DOHH2 (cell line): ENCODE results near the gene RPA1.

ENCODE experiments used
- EZH2phosphoT487 ChIP-seq: fragments of 200-600 bp; sonication (generic); IDR thresholded peaks from 2 replicates; pipeline ENCODE4 v1.6.1; 2017; ENCODE audit warnings: borderline replicate concordance, mild to moderate bottlenecking, antibody characterized with exemption, low read length, moderate library complexity, mixed read lengths
- TF ChIP-seq, protein P1 (sequence below): fragments of 200-600 bp; sonication (generic); IDR thresholded peaks from one replicate; pipeline ENCODE4 v1.5.1; 2014; ENCODE audit warnings: antibody characterized with exemption, mild to moderate bottlenecking, low read depth, low read length; ENCODE audit not compliant: poor library complexity, severe bottlenecking

DNA sequence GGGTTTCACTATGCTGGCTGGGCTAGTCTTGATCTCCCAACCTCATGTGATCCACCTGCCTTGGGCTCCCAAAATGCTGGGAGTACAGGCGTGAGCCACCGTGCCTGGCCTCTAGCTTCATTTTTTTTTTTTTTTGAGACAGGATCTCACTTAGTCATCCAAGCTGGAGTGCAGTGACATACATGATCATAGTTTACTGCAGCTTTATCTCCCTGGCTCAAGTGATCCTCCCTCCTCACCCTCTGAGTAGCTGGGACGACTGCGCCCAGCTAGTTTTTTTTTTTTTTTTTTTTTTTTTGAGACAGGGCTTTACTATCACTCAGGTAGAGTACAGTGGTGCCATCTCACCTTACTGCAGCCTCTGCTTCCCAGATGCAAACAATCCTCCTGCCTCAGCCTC is 9.7 kb downstream of the RPA1 start:
- TF ChIP-seq, protein P1, sequence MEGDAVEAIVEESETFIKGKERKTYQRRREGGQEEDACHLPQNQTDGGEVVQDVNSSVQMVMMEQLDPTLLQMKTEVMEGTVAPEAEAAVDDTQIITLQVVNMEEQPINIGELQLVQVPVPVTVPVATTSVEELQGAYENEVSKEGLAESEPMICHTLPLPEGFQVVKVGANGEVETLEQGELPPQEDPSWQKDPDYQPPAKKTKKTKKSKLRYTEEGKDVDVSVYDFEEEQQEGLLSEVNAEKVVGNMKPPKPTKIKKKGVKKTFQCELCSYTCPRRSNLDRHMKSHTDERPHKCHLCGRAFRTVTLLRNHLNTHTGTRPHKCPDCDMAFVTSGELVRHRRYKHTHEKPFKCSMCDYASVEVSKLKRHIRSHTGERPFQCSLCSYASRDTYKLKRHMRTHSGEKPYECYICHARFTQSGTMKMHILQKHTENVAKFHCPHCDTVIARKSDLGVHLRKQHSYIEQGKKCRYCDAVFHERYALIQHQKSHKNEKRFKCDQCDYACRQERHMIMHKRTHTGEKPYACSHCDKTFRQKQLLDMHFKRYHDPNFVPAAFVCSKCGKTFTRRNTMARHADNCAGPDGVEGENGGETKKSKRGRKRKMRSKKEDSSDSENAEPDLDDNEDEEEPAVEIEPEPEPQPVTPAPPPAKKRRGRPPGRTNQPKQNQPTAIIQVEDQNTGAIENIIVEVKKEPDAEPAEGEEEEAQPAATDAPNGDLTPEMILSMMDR = no peak
- TF ChIP-seq EZH2phosphoT487 = no peak
